Activated T-helper 1 cell treated with anti-CD3 and anti-CD28 coated beads, Interleukin-12 subunit alpha, Interleukin-12 subunit beta, Interleukin-2, Interleukin-4 antibody, amounts not matched to agents 30 ng/mL and 10 ng/mL and 1 ng/mL, durations not matched to agents 14 hours and 24 hours and 36 hours (primary cell): ENCODE data around the gene UBR4. TPM values are rescaled to one million over a fixed set of nuclear protein-coding genes. Genes with fewer than 3 reads are reported as not detected.

Experiments
- DNase-seq: peaks from one replicate; pipeline ENCODE4 v3.0.0; 2021; ENCODE audit warnings: low spot score
- H3K27ac Mint-ChIP-seq: one replicate; pipeline ENCODE4 v1.8.0; 2021; ENCODE audit warnings: mild to moderate bottlenecking, mixed read lengths
- H3K27me3 Mint-ChIP-seq: one replicate; pipeline ENCODE4 v1.8.0; 2022; ENCODE audit warnings: mild to moderate bottlenecking, moderate library complexity, mixed read lengths; ENCODE audit not compliant: insufficient read depth
- H3K36me3 Mint-ChIP-seq: one replicate; pipeline ENCODE4 v1.8.0; 2021; ENCODE audit warnings: low read depth, mixed read lengths
- H3K4me1 Mint-ChIP-seq: one replicate; pipeline ENCODE4 v1.8.0; 2021; ENCODE audit warnings: low read depth, mixed read lengths
- H3K4me3 Mint-ChIP-seq: one replicate; pipeline ENCODE4 v1.8.0; 2021; ENCODE audit warnings: mild to moderate bottlenecking, moderate library complexity, mixed read lengths
- H3K9me3 Mint-ChIP-seq: one replicate; pipeline ENCODE4 v1.8.0; 2021; ENCODE audit warnings: mixed read lengths
- intact Hi-C: fragments of 100-400 bp; cut with micrococcal nuclease; formaldehyde crosslinking; loops from one replicate; pipeline ENCODE4 v1.15.1; 2024
- total RNA-seq: library from RNA; stranded (reverse); gene quantifications from 2 replicates; pipeline ENCODE4 v1.2.3, GENCODE V29; 2022

The UBR4 gene
- total RNA-seq, 1 donor from 2014 or later, result 155 TPM

GRCh38 chr1:19043579-19044443 is 166.3 kb downstream of the UBR4 start:
- no peak overlapping the region for H3K4me3 Mint-ChIP-seq
- no peak overlapping the region for H3K27ac Mint-ChIP-seq
- no peaks in the 10 kb centered on the region for H3K4me1 Mint-ChIP-seq
- H3K27me3 Mint-ChIP-seq, result peaks cover 18% of the 10 kb centered on the region
- intact Hi-C loops, result no loop called here
- H3K36me3 Mint-ChIP-seq, result no peaks in the 10 kb centered on the region
- DNase-seq, result no peak
- no peaks in the 10 kb centered on the region for H3K9me3 Mint-ChIP-seq

- Mint-ChIP-seq H3K4me1 (no peaks in the 10 kb centered on the region), H3K27ac (no peak overlapping the region), H3K27me3 (peaks cover 16% of the 10 kb centered on the region), H3K4me3 (no peak overlapping the region), H3K36me3 (no peaks in the 10 kb centered on the region), H3K9me3 (no peaks in the 10 kb centered on the region)
- DNase-seq, result no peak
- intact Hi-C loops, result no loop called here
These were observed 167.1 kb downstream of the UBR4 start for GRCh38 chr1:19042675-19043578.

GRCh38 chr1:19040010-19040680 is 169.9 kb downstream of the UBR4 start:
- intact Hi-C loops, result no loop called here
- Mint-ChIP-seq H3K36me3 (no peaks in the 10 kb centered on the region), H3K27me3 (peaks cover 18% of the 10 kb centered on the region), H3K4me3 (no peak overlapping the region), H3K27ac (no peak overlapping the region), H3K4me1 (no peaks in the 10 kb centered on the region), H3K9me3 (no peaks in the 10 kb centered on the region)
- no peak for DNase-seq

- Mint-ChIP-seq H3K36me3 (no peaks in the 10 kb centered on the region), H3K27me3 (peaks cover 18% of the 10 kb centered on the region), H3K4me1 (no peaks in the 10 kb centered on the region), H3K9me3 (no peaks in the 10 kb centered on the region), H3K4me3 (no peak overlapping the region), H3K27ac (no peak overlapping the region)
- intact Hi-C loops, result no loop called here
- no peak for DNase-seq
These were observed 171.3 kb downstream of the UBR4 start for GRCh38 chr1:19038732-19039131.

GRCh38 chr1:19038096-19038495 is 172.0 kb downstream of the UBR4 start:
- Mint-ChIP-seq H3K4me1 (no peaks in the 10 kb centered on the region), H3K9me3 (no peaks in the 10 kb centered on the region), H3K27ac (no peak overlapping the region), H3K27me3 (peaks cover 20% of the 10 kb centered on the region), H3K36me3 (no peaks in the 10 kb centered on the region), H3K4me3 (no peak overlapping the region)
- intact Hi-C loops, result no loop called here
- no peak for DNase-seq

GRCh38 chr1:19037659-19038058 is 172.4 kb downstream of the UBR4 start:
- H3K27me3 Mint-ChIP-seq, result peaks cover 20% of the 10 kb centered on the region
- no peak for DNase-seq
- no peaks in the 10 kb centered on the region for H3K4me1 Mint-ChIP-seq
- intact Hi-C loops, result no loop called here
- H3K4me3 Mint-ChIP-seq, result no peak overlapping the region
- H3K9me3 Mint-ChIP-seq, result no peaks in the 10 kb centered on the region
- H3K27ac Mint-ChIP-seq, result no peak overlapping the region
- H3K36me3 Mint-ChIP-seq, result no peaks in the 10 kb centered on the region

- Mint-ChIP-seq H3K36me3 (no peaks in the 10 kb centered on the region), H3K4me3 (no peak overlapping the region), H3K4me1 (no peaks in the 10 kb centered on the region), H3K27me3 (peaks cover 20% of the 10 kb centered on the region), H3K27ac (no peak overlapping the region), H3K9me3 (no peaks in the 10 kb centered on the region)
- no peak for DNase-seq
- intact Hi-C loops, result no loop called here
These were observed 173.1 kb downstream of the UBR4 start for GRCh38 chr1:19036813-19037605.

GRCh38 chr1:19036041-19036812 is 173.8 kb downstream of the UBR4 start:
- intact Hi-C loops, result no loop called here
- no peak overlapping the region for H3K27ac Mint-ChIP-seq

GRCh38 chr1:19035377-19036040 is 174.6 kb downstream of the UBR4 start:
- intact Hi-C loops, result no loop called here
- DNase-seq, result no peak
- H3K4me1 Mint-ChIP-seq, result no peaks in the 10 kb centered on the region

More at GRCh38 chr1:19036041-19036812, 173.8 kb downstream of the UBR4 start:
- H3K27me3 Mint-ChIP-seq, result peaks cover 20% of the 10 kb centered on the region
- no peak overlapping the region for H3K4me3 Mint-ChIP-seq
- H3K36me3 Mint-ChIP-seq, result no peaks in the 10 kb centered on the region
- DNase-seq, result no peak
- H3K9me3 Mint-ChIP-seq, result no peaks in the 10 kb centered on the region
- H3K4me1 Mint-ChIP-seq, result no peaks in the 10 kb centered on the region

GRCh38 chr1:19034721-19035120 is 175.3 kb downstream of the UBR4 start:
- Mint-ChIP-seq H3K27me3 (peaks cover 18% of the 10 kb centered on the region), H3K4me3 (no peak overlapping the region), H3K9me3 (no peaks in the 10 kb centered on the region), H3K27ac (no peak overlapping the region), H3K4me1 (no peaks in the 10 kb centered on the region), H3K36me3 (no peaks in the 10 kb centered on the region)
- intact Hi-C loops, result no loop called here
- no peak for DNase-seq

More at GRCh38 chr1:19035377-19036040, 174.6 kb downstream of the UBR4 start:
- no peak overlapping the region for H3K27ac Mint-ChIP-seq
- H3K27me3 Mint-ChIP-seq, result peaks cover 15% of the 10 kb centered on the region
- no peak overlapping the region for H3K4me3 Mint-ChIP-seq
- no peaks in the 10 kb centered on the region for H3K9me3 Mint-ChIP-seq
- no peaks in the 10 kb centered on the region for H3K36me3 Mint-ChIP-seq

- intact Hi-C loops, result no loop called here
- peaks cover 12% of the 10 kb centered on the region for H3K27me3 Mint-ChIP-seq
These were observed 176.0 kb downstream of the UBR4 start for GRCh38 chr1:19033926-19034680.

More at GRCh38 chr1:19033926-19034680, 176.0 kb downstream of the UBR4 start:
- H3K9me3 Mint-ChIP-seq, result no peaks in the 10 kb centered on the region
- no peak overlapping the region for H3K27ac Mint-ChIP-seq
- no peaks in the 10 kb centered on the region for H3K36me3 Mint-ChIP-seq
- H3K4me3 Mint-ChIP-seq, result no peak overlapping the region
- DNase-seq, result no peak
- H3K4me1 Mint-ChIP-seq, result no peaks in the 10 kb centered on the region
